Esophagus squamous epithelium (tissue), 4 donors: ENCODE measurements around the gene ADARB2.

Source experiments
- POLR2A ChIP-seq, 4 donors: fragments of 450-650 bp; IDR thresholded peaks; one replicate each; pipeline ENCODE4 v1.6.1; 2017; ENCODE audit warnings: antibody characterized with exemption in 4 of 4, mild to moderate bottlenecking in 4 of 4, moderate library complexity in 3 of 4
- TF ChIP-seq, protein P1 (sequence below), 6 experiments: fragments of 450-650 bp in 4 of 6; fragments of 200-600 bp in 2 of 6; sonication (generic) in 2 of 6; IDR thresholded peaks; one replicate each; pipeline ENCODE4 v1.5.1; 2016 to 2019; ENCODE audit warnings: antibody characterized with exemption in 6 of 6, mild to moderate bottlenecking in 4 of 6, moderate library complexity in 4 of 6

DNA sequence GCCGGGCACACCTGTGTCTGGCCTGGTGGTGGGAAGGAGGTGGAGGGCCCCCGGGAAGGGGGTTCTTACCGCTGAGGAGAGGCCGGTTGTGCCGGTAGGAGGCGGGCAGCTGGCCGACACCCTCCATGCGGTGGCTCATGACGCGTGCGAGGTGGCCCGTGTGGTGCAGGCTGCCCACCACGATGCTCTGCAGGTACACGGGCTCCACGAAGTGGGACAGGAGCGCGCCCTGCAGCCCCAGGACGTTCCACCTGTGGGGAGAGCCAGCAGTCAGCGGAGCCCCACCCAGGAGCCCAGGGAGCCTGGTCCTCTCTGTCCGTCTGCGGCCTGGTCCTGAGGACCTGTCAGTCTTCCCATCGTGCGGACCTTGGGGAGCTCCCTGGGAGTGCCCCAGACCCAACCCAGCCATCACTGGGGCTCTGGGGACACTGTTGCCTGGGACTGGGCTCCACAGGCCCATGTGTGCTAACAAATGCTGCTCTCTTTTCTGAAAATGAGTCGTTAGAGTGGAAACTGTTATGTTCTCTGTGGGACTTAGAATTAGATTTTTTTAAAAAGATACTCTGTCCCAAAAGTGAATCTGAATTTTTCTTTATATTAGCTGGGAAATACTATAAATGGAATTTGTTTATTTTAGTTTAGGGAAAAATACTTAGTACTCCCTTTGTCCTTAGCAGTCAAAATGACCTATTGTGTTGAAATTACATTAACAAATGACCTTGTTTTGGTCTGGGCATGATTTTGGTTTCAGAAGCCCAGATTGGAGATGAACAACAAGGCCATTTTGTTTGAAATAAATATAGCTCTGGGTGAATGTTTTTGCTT is 537.2 kb downstream of the ADARB2 start:
- TF ChIP-seq, protein P1, sequence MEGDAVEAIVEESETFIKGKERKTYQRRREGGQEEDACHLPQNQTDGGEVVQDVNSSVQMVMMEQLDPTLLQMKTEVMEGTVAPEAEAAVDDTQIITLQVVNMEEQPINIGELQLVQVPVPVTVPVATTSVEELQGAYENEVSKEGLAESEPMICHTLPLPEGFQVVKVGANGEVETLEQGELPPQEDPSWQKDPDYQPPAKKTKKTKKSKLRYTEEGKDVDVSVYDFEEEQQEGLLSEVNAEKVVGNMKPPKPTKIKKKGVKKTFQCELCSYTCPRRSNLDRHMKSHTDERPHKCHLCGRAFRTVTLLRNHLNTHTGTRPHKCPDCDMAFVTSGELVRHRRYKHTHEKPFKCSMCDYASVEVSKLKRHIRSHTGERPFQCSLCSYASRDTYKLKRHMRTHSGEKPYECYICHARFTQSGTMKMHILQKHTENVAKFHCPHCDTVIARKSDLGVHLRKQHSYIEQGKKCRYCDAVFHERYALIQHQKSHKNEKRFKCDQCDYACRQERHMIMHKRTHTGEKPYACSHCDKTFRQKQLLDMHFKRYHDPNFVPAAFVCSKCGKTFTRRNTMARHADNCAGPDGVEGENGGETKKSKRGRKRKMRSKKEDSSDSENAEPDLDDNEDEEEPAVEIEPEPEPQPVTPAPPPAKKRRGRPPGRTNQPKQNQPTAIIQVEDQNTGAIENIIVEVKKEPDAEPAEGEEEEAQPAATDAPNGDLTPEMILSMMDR (IDR thresholded peaks at IDR 0.05), result no peak
- TF ChIP-seq POLR2A (IDR thresholded peaks at IDR 0.05), result no peak
